ENCODE results near the gene MAST2.

MAST2 gene

DNA sequence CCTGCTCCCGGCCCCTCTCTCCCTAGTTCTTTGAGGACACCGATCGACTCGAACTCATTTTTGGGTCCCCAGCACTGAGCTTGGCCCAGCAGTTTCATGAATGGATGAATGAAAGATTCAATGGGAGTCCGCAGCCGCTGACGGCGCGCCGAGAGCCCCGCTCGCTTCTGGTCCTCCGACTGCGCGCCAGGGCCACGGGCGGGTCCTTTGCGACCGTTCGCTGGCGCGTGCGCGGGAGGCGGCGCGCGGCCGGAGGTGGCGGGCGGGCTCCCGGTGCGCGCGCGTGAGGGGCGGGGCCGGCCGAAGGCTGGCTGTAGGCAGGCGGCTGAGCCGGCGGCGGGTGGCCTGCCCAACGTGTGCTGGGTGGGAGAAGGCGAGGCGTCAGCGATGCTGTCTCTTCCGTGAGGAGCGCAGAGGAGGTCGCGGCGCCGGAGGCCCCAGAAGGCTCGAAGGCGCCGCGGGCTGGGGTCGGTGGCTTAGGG lies at the start of gene MAST2:
TSS of gene MAST2 (plus strand) at position 314 of the 482 bp plus-strand sequence. CDS start 284 bp downstream, outside the sequence.
- peak; percentile 32 for DNase-seq (ENCODE audit: low read depth)
- peak within 1 kb of the TSS; percentile 79 for H3K4me3 ChIP-seq (ENCODE audit: control insufficient read depth, low read depth, low read length)
- TF ChIP-seq, protein P1, sequence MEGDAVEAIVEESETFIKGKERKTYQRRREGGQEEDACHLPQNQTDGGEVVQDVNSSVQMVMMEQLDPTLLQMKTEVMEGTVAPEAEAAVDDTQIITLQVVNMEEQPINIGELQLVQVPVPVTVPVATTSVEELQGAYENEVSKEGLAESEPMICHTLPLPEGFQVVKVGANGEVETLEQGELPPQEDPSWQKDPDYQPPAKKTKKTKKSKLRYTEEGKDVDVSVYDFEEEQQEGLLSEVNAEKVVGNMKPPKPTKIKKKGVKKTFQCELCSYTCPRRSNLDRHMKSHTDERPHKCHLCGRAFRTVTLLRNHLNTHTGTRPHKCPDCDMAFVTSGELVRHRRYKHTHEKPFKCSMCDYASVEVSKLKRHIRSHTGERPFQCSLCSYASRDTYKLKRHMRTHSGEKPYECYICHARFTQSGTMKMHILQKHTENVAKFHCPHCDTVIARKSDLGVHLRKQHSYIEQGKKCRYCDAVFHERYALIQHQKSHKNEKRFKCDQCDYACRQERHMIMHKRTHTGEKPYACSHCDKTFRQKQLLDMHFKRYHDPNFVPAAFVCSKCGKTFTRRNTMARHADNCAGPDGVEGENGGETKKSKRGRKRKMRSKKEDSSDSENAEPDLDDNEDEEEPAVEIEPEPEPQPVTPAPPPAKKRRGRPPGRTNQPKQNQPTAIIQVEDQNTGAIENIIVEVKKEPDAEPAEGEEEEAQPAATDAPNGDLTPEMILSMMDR (IDR thresholded peaks at IDR 0.05; ENCODE audit: control insufficient read depth, insufficient read depth, low read depth, low read length, missing control alignments) = no peak

DNA sequence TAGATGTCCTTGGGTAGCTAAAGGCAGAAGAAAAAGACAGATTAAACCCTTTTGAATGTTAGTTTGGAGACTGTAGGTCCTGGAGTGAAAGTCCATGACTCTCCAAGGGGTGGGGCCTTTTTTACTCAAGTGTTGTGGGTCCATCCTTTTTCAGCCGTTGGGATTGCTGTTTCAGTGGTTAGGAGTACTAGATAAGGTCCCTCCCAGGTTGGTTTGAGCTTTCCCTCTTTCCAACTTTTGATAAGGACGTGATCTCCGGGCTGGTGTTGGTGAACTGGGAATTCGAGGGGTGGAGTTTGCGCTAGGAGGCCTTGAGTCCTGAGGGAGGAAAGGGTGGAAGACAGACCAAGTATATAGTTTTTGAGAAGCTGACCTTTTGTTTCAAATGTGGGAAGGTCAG lies 47.7 kb upstream of the MAST2 start:
- no peak overlapping the region for H3K4me3 ChIP-seq (ENCODE audit: control insufficient read depth, low read depth, low read length)
- TF ChIP-seq, protein P1 (IDR thresholded peaks at IDR 0.05; ENCODE audit: control insufficient read depth, insufficient read depth, low read depth, low read length, missing control alignments) = no peak
- DNase-seq (ENCODE audit: low read depth) = no peak

DNA sequence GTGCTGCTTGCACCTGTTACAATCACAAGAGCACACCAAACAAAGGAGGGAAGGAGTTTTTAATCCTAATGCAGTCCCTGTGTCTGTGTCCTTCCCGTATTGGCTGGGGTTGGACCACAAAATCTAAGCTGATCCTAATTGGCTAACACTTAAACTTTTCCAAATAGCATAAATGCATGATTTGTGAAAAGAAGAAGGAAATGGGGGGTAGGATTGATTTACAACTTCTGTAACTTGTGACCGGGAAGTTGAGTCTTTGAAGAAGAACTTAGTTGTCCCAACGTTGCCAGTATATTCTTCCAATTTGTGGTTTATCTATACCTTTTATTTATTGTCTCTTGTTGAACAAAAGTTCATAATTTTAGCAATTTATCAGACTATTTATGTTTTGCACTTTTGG lies 41.1 kb upstream of the MAST2 start:
- no peak overlapping the region for H3K4me3 ChIP-seq (ENCODE audit: control insufficient read depth, low read depth, low read length)
- no peak for DNase-seq (ENCODE audit: low read depth)
- TF ChIP-seq, protein P1 (IDR thresholded peaks at IDR 0.05; ENCODE audit: control insufficient read depth, insufficient read depth, low read depth, low read length, missing control alignments) = no peak

DNA sequence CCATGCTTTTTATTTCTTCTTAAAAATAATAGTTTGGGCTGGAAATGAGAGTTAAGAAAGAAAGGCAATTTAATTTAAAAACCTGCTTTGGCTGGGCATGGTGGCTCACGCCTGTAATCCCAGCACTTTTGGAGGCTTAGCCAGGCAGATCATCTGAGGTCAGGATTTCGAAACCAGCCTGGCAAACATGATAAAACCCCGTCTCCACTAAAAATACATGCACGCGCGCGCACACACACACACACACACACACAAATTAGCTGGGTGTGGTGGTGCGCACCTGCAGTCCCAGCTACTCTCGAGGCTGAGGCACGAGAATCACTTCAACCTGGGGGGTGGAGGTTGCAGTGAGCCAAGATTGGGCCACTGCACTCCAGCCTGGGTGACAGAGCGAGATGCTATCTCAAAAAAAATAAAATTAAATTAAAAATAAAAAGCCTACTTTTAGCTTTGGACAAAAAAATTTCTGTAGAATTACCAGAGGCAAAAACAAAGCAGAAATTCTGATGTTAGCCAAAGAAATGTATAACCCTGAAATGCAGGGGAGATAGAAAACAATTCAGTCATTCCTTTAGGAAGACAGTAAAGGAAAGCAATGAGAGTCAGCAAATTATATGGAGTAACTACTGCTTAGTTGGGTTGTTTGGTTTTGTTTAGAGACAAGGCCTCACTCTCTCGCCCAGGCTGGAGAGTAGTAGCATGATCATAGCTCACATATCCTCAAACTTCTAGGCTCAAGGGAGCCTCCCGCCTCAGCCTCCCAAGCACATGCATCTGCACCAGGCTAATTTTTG lies 37.2 kb upstream of the MAST2 start:
- no peak for DNase-seq (ENCODE audit: low read depth)
- TF ChIP-seq, protein P1 (IDR thresholded peaks at IDR 0.05; ENCODE audit: control insufficient read depth, insufficient read depth, low read depth, low read length, missing control alignments) = no peak
- no peak overlapping the region for H3K4me3 ChIP-seq (ENCODE audit: control insufficient read depth, low read depth, low read length)

DNA sequence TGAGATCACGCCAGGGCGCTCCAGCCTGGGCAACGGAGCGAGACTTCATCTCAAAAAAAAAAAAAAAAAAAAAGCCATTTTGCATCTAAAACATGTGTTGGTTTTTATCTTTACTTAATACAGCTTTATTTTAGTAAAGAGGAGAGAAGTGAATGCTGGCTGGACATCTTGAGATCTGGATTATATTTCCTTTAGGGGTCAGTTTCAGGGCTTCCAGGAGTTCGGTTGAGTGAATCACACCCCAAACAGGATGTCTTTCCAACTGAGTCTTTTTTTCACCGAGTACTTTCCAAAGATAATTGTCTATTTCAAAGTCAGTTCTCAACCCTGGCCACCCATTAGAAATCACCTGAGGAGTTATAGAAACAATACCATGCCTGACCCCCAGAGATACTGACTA lies 36.4 kb upstream of the MAST2 start:
- DNase-seq (ENCODE audit: low read depth) = peak; percentile 41
- TF ChIP-seq, protein P1 (IDR thresholded peaks at IDR 0.05; ENCODE audit: control insufficient read depth, insufficient read depth, low read depth, low read length, missing control alignments) = no peak
- H3K4me3 ChIP-seq (ENCODE audit: control insufficient read depth, low read depth, low read length) = no peak overlapping the region

DNA sequence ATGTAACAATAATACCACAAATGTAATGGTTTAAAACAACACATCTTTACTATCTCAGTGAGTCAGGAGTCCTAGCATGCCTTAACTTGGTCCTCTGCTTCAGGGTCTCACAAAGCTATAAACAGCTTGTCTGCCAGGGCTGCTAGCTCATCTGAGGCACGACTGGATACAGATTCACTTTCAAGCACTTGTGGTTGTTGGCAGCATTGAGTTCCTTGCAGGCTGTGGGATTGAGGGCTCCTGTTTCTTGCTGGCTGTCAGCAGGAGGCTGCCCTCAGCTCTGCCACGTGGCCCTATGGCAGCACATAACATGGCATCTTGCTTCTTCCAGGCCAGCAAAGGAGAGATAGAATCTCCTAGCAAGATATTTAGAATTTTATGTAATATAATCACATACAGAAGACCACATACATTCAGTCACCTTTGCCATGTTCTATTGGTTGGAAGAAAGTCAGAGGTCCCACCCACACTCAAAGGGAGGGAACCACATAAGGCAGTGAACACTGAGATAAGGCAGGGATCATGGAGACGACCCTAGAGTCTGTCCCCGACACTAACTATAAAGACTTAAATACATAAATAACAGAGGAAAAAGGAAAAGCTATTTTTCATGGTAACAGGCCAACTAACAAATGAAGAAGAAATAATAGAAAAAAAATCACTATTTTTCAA lies 34.0 kb upstream of the MAST2 start:
- peak; percentile 56 for DNase-seq (ENCODE audit: low read depth)
- no peak overlapping the region for H3K4me3 ChIP-seq (ENCODE audit: control insufficient read depth, low read depth, low read length)
- TF ChIP-seq, protein P1 (IDR thresholded peaks at IDR 0.05; ENCODE audit: control insufficient read depth, insufficient read depth, low read depth, low read length, missing control alignments) = no peak

All from AG09309 (cell line).